GM12864 (cell line): ENCODE measurements around the gene CELF5.
A peak's percentile ranks its signal among the peaks of the same experiment; 100 is the strongest.
"Not testable (repeated sequence)": the region's sequence is repeated elsewhere in the genome, so short reads cannot be mapped to it uniquely, and the experiment has no call there.

Experiments
- DNase-seq: peaks from one replicate; pipeline ENCODE4 v3.0.0-alpha.2; 2011; ENCODE audit warnings: low read depth
- H3K4me3 ChIP-seq: 2 replicates; pipeline ENCODE4 v1.5.1; 2011; ENCODE audit warnings: mild to moderate bottlenecking, low read depth, low read length, control low read depth
- TF ChIP-seq, protein P1 (sequence below): IDR thresholded peaks from 2 replicates; pipeline ENCODE4 v1.5.1; 2011; ENCODE audit warnings: low read depth, mild to moderate bottlenecking, moderate library complexity, low read length, control low read depth, inconsistent platforms; ENCODE audit errors: missing control alignments

CELF5 gene

DNA sequence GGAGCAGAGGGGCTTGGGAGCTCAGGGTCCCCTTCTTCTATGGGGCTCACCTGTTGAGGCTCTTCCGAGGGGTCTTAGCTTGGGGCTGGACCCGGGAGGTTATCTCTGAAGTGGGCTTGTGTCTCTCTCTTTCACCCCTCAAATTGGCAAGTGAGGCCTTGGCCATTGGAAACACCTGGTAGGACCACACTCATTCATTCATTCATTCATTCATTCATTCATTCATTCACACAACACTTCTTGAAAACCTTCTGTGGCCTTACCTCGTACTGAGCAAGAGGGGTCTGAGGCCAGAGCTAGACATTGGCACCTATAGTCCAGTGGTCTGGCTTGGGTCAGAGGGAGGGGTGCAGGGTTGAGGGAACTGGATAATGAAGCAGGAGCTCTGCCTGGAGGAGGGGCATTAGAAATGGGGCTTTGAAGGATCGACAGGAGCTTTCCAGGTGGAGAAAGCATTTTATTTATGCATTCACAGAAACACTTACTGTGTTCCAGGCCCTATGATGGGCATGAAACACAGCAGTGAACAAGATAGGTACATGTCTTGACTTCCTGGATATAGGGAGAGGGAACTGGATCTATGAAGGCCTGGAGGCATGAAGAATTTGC is 5.5 kb downstream of the CELF5 start:
- no peak overlapping the region for H3K4me3 ChIP-seq
- TF ChIP-seq, protein P1, sequence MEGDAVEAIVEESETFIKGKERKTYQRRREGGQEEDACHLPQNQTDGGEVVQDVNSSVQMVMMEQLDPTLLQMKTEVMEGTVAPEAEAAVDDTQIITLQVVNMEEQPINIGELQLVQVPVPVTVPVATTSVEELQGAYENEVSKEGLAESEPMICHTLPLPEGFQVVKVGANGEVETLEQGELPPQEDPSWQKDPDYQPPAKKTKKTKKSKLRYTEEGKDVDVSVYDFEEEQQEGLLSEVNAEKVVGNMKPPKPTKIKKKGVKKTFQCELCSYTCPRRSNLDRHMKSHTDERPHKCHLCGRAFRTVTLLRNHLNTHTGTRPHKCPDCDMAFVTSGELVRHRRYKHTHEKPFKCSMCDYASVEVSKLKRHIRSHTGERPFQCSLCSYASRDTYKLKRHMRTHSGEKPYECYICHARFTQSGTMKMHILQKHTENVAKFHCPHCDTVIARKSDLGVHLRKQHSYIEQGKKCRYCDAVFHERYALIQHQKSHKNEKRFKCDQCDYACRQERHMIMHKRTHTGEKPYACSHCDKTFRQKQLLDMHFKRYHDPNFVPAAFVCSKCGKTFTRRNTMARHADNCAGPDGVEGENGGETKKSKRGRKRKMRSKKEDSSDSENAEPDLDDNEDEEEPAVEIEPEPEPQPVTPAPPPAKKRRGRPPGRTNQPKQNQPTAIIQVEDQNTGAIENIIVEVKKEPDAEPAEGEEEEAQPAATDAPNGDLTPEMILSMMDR, result no peak
- DNase-seq, result no peak

DNA sequence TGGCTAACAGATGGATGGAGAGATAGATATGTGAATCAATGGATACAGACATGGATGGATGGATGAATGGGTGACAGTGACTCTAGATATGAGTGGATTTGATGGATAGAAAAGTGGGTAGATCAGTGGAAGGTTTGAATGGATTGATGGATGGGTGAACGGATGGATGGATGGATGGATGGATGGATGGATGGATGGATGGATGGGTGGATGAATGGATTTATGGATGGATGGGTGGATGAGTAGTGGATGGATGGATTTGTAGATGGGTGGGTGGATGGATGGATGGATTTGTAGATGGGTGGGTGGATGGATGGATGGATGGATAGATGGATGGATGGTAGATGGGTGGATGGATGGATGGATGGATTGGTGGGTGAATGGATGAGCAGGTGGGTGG is 6.8 kb downstream of the CELF5 start:
- no peak for DNase-seq
- no peak overlapping the region for H3K4me3 ChIP-seq
- TF ChIP-seq, protein P1, result no peak

DNA sequence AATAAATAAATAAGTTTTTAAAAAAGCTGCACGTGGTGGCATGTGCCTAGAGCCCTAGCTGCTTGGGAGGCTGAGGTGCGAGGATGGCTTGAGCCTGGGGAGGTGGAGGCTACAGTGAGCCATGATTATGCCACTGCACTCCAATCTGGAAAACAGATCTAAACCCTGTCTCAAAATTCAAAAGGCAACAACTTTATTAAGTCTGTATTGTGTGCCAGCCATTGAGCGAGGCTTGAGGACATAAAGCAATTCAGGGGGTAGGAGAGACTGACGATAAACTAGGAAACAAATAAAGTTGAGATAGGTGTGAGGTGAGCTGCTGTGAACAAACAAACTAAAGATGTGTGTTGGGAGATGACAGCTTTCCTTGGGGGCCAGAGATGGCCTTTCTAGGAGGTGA is 8.7 kb downstream of the CELF5 start:
- TF ChIP-seq, protein P1, result no peak
- no peak for DNase-seq
- no peak overlapping the region for H3K4me3 ChIP-seq

DNA sequence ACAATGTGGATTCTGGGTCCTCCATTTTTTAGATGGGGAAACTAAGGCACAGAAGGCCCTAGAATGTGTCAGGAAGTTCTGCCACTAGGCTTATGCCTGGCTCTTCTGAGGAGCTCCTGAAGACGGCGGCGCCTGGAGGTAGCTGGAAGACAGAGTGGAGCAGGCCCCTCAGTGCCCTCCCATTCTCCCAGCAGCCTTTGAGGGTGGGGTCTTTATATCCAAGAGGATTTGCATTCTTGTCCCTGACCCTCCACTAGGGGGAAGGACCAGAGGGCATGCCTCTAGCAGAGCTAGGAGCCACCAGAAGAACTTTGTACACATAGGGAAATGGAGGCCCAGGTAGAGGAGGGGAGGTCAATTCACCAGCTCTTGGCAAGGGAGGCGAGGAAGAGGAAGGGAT is 9.4 kb downstream of the CELF5 start:
- TF ChIP-seq, protein P1, result no peak
- no peak for DNase-seq
- no peak overlapping the region for H3K4me3 ChIP-seq

DNA sequence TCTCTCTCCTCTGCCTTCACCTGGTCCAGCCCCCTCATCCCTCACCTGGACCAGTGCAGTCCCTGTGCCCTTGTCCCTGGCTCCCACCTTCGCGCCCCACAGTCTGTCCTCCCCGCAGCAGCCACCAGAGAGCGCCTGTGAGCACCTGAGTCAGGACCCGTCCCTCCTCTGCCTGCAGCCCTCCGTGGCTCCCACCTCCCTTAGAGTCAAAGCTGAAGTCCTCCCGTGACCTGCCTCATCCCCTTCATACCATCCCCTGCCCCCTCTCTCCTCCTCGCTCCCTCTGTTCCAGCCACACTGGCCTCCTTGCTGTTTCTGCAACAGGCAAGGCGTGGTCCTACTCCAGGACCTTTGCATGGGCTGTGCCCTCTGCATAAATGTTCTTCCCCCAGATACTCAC is 10.3 kb downstream of the CELF5 start:
- H3K4me3 ChIP-seq, result no peak overlapping the region
- no peak for DNase-seq
- TF ChIP-seq, protein P1, result peak; percentile 61

DNA sequence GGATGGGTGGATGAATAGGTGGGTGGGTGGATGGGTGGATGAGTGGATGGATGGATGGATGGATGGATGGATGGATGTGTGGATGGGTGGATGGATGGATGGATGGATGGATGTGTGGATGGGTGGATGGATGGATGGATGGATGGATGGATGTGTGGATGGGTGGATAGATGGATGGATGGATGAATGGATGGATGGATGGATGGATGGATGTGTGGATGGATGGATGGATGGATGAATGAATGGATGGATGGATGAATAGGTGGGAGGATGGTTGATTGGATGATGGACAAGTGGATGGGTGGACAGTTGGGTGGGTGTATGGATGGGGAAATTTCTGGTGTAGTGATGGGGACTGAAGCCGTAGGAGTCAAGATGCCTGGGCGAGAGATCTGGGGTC is 11.1 kb downstream of the CELF5 start:
- DNase-seq, H3K4me3 ChIP-seq: not testable (repeated sequence)

DNA sequence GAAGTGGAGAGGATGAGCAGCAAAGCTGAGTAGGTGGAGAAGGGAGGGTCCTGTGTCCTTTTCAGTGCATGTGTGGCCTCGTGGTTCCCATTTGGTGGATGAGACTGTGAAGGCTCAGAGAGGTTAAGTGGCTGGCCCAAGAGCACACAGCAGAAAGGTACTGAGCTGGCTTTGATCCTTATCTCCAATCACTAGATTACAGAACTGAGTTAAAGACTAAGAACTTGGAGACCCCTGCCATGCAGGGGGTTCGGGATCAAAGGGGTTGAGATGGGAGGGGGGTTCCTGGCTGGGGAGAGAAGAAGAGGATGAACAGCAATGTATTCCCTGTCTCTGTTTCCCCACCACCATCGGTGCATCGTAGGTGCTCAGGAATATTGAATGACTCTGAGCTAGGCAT is 11.8 kb downstream of the CELF5 start:
- H3K4me3 ChIP-seq, result no peak overlapping the region
- DNase-seq, result no peak
- TF ChIP-seq, protein P1, result no peak
